GM21526 (cell line): ENCODE results near the gene SEC23A.

ENCODE experiments used
- ATAC-seq: cut with Tn5 transposase; IDR thresholded peaks from one replicate; pipeline ENCODE4 v1.9.1; 2021; ENCODE audit warnings: moderate library complexity; ENCODE audit not compliant: unreplicated experiment, low FRiP score

SEC23A gene

DNA sequence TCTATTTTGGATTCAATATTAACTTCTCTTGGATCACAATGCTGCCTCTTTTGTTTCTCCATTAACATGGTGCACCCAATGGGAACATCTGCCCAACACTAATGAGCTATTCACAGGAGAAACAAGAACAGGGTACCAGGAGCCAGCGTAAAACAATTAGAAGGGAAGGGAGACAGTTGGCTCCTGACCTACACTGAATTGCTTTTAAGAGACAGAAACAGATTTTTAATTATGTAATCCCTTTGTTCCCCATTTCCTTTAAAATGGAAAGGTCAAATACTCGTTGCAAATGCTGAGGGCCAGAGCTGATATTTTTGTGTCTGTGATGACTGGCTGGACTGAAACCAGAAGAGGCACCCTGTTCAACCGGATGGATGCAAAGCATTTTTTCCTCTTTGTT is 108.3 kb downstream of the SEC23A start:
- ATAC-seq: no peak

DNA sequence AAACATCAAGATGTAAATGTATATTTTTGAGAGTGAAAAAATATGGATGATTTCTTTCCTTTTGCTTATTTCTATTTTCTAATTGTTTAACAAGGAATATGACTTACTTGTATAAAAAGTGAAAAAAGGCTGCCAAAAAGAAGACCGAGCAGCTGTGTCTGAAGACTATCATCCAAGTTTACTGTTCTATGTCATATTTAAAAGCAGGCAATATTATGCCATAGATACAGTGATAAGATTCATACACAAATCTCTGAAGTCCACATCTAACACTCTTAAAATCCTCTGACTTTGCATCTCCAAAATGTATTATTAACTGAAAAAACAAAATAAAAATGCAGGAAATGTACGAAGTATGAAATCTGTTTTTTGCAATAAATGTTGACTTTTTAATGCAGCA is 109.1 kb downstream of the SEC23A start:
- ATAC-seq: no peak

DNA sequence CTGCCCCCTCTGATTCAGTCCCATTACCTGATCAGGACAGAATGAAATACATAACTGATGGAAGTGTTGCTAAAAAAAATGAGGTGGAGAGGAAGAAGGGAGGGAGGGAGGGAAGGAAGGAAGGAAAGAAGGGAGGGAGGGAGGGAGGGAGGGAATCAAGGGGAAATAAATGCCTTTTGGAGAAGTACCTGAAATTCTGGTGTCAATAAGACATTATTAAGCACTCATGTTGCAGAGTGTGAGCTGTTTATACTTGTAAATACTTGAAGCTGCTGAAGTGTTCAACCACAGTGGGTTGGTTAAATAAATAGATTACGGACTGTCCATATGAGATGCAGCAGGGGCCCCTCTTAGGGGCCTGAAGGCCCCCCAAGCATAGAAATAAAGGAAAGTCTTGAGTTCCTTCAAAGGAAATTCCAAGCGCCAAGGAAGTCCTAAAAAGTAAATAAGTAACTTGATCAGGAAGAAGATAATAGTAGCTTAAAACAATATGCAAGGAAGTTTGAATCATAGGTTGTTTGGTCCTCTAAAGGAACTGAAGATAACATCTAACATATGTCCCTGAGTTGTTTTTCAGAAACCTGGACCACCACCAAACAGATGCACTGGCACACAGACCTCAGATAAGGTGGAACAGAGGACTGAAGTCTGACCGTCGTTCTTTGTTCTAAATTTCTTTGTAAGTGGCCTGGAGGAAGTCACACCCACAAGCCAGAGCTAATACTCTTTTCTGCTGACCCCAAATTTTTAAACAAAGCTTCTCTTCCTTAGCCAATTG is 110.8 kb downstream of the SEC23A start:
- ATAC-seq: no peak

DNA sequence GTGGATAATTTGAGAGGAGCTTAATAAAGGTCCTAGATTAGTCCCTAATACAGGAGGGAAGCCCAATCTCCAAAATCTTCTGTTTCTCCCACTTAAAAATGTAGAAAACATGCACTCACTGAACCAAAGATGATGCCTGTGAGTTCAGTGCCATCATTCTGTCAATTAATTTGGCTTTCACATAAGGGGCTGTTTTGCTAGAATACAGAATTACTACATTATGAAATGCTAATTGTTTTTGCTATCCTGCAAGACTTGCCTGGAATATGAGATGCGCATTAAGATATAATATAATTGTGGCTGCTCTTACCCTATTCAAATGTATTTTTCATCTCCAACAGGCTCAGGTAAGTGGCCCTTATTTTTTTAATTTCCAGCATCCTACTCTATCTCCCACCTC is 111.7 kb downstream of the SEC23A start:
- no peak for ATAC-seq

DNA sequence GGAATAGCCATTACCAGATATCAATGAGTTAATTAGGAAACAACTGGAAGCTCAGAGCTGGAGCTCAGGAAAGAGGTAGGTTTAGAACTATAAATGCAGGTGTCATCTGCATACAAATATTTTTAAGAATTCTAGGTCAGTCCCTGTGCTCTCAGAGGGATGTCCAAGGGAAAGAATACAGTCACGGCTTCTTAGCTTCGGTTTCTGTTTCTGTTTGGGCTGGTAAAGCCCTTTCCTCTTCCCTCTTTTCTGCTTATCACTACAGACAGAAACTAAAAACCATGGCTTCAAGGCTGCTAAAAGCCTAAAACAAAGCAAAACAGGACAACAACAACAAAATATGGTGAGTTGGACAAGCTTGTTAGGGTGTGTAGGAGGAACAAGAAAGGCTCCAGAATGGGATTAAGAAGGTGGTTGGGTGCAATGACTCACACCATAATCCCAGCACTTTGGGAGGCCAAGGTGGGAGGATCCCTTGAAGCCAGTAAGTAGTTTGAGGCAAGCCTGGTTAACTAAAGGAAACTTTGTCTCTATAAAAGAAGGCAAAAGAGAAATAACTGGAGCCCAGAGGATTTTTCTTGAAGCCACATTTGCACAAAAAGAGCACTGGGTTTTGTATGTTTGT is 113.0 kb downstream of the SEC23A start:
- ATAC-seq: peak; percentile 92

DNA sequence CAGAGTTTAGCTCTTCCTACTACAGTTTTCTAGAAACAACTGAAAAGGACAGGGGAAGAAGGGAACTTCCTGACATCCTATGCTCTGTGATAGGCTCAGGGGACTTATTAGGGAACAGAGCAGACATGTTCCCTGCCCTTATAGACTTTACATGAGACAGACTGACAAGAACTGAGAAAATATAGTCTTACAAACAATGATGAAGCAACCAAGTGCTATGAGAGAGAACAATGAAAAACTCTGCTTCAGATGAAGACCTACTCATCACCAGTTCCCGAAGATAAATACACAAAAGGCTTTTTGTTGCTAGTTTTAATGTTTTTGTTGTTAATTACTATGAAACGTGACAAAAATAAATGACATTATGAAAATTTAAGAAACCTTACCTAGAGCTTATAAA is 115.3 kb downstream of the SEC23A start:
- no peak for ATAC-seq

DNA sequence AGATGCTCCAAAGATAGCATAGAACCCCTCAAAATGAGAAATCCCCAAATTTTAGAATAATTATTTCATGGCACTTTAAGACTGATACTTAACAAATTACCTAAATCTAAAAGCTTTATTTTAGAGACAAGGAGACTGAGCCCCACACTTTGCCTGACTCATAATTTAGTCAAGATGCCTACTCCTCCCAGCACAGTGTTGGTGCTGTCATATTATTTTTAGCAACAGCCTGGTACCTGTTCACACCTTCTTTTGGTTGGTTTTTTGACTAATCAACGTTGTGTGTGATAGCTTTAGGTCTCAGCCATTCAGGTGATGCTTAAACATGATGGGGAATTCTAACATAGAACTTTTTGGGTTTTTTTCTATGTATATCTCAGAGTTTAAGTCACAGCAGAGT is 120.2 kb downstream of the SEC23A start:
- no peak for ATAC-seq

DNA sequence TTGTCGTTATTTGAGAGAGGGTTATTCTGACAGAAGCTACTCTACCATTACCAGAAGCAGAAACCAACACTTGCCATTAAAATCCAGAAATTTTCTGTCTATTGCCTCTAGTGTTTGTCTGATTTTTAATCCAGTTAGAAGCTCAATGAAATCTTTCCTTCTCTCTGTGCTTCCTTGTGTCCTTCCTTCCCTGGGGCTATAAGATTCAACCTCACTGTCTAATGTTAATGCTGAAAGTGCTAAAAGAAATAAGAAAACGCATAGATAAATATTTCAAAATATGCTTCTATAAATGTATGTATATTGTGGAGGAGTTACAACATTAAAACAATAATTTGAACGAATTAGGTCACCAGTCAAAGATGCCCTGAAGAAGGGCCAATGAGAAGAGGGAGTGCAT is 120.8 kb downstream of the SEC23A start:
- ATAC-seq: no peak
